PC-3 (cell line): Measurements from ENCODE around the gene EPS8L2.

ENCODE experiments used
- CTCF ChIP-seq: fragments of 300-600 bp; sonication (generic); conservative IDR thresholded peaks from 2 replicates; pipeline ENCODE4 v1.5.1; 2017; ENCODE audit warnings: antibody characterized with exemption, low read depth, mild to moderate bottlenecking, low read length
- EZH2 ChIP-seq: fragments of 300-600 bp; sonication (generic); IDR thresholded peaks from one replicate; pipeline ENCODE4 v1.6.1; 2017; ENCODE audit warnings: antibody characterized with exemption, mild to moderate bottlenecking, low read length; ENCODE audit not compliant: unreplicated experiment

- TF ChIP-seq EZH2, result no peak
- TF ChIP-seq CTCF, result no peak
These were observed 8.4 kb downstream of the EPS8L2 start for GRCh38 chr11:714436-714835.
